ENCODE results near the gene ZNF865. TPM values are rescaled to one million over a fixed set of nuclear protein-coding genes. Genes with fewer than 3 reads are reported as not detected.

The ZNF865 gene
- polyA plus RNA-seq, 1 donor from 2014 or later: 0.36 TPM

DNA sequence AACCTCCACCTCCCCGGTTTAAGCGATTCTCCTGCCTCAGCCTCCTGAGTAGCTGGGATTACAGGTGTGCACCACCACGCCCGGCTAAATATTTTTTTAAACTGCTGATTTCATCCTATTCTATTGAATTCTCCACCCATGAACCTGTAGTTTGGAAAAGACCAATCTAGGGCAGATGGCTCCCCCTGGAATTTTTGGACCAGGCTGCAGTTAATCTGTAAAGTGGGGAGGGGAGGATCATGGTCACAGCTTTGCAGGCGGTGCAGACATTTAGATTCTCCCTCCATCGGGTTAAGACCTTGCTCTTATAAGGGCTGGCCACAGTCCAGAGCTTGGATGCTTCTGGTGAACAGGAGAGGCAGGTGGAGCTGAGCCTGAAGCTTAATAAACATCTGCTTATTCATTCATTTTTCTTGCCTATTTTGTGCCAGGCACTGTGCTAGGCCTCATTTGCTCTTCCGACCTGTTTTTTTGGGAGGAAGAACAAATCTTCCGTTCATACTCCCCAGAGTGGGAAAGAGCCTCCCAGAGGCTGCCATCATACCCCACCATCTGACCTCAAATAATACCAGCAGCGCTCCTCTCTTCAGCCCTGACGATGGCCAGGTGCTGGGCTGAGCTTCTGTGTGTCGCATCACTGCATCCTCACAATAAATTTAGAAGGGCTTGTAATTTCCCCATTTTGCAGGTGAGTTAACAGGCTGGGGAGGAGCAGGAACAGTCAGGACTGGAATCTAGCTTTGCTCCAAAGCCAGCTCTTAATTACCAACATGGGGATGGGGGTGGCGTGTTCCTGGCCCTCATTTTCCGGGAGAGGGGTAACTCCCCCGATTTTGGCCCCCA is 41.7 kb downstream of the ZNF865 start:
- H3K9me3 Mint-ChIP-seq: no peaks in the 10 kb centered on the region
- H3K4me3 Mint-ChIP-seq: peak overlapping the region; percentile 94 to 99 (median 96)
- H3K36me3 Mint-ChIP-seq: peaks cover 4% of the 10 kb centered on the region
- peaks cover 24 to 28% (median 25%) of the 10 kb centered on the region in 3 donors for H3K4me1 Mint-ChIP-seq
- no peaks in the 10 kb centered on the region for H3K27me3 Mint-ChIP-seq
- H3K27ac Mint-ChIP-seq: peak overlapping the region; percentile 89 to 97 (median 96)

DNA sequence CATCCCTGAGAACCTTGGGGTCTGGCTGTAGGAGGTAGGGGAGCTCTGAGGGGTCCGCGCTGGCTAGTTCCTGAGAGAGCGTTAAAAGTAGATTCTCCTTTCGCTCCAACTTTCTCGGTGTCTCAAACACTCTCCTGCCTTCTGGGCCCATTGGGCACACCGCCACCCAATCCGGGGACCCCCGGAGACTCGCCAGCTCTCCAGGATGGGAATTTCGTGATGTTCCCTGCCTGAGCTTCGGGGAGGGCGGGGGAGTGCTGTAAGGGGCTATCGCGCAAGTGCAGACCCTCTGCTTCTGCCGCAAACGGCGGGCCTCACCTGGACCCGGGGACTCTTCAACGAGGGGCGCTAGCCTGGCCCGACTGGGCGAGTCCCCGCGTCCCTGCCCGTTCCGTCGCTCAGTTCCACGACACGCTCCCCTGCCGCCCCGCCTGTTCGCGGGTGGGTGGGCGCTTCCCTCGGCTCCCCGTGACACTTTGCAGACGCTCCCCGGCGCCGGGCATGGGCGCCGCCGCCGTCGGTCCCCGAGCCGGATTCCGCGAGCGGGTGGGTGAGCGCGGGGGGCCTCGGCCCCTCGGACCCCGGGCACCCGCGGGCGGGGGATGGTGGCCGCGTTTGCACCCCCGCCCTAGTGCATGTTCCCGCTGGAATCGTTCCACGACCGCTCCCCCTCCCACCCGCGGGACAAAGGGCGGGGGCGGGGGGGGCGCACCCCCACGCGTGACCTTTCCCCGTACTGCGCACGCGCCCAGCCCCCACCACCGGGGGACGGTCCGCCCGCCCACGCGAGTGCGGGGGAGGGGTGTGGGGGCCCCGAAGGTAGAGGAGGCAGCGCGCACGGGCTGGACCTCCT is 42.5 kb downstream of the ZNF865 start, which contains the start of gene CCDC106:
Gene CCDC106 (plus strand): TSS at position 481 of the 853 bp plus-strand sequence. CDS start 835 bp downstream, outside the sequence.
- no peaks in the 10 kb centered on the region for H3K27me3 Mint-ChIP-seq
- H3K36me3 Mint-ChIP-seq: peaks cover 4% of the 10 kb centered on the region
- peak within 1 kb of the TSS; percentile 89 to 97 (median 96) for H3K27ac Mint-ChIP-seq
- H3K4me3 Mint-ChIP-seq: peak within 1 kb of the TSS; percentile 94 to 99 (median 96)
- H3K9me3 Mint-ChIP-seq: no peaks in the 10 kb centered on the region
- peaks cover 22 to 27% (median 23%) of the 10 kb centered on the region in 3 donors for H3K4me1 Mint-ChIP-seq

DNA sequence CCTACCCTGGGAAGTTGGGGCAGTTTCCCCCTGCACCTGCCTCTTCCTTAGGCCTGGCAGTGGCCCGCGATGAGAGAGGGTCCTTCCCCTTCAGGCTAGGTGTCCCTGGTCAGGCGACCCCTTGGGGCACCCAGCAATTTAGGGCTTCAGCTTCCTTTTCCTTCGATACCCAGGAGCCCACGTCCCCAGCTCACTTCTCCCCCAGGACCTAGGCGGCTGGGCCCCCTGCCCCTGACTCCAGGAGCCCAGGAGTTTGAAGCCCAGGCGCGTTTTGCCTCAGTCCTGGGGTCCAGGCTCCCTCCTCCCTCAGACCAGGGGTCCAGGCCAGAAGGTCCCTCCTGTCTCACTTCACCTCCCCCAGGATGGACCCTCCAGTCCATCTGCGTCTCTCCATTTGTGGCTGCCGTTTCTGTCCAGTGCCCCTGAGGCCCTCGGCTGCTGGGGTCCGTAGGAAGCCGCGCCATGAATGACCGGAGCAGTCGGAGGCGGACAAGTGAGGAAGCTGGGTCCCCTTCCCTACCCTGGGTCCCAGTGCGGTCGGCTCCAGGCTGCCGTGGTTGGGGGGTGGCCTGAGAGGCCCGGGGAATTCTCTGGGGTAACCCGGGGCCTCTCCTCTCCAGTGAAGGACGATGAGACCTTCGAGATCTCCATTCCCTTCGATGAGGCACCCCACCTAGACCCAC is 43.3 kb downstream of the ZNF865 start:
- Mint-ChIP-seq H3K4me3 (peak overlapping the region; percentile 79 to 90 (median 86)), H3K27me3 (no peaks in the 10 kb centered on the region), H3K4me1 (peaks cover 18 to 21% (median 19%) of the 10 kb centered on the region in 3 donors), H3K27ac (peak overlapping the region; percentile 76 to 90 (median 90)), H3K36me3 (peaks cover 4% of the 10 kb centered on the region), H3K9me3 (no peaks in the 10 kb centered on the region)

DNA sequence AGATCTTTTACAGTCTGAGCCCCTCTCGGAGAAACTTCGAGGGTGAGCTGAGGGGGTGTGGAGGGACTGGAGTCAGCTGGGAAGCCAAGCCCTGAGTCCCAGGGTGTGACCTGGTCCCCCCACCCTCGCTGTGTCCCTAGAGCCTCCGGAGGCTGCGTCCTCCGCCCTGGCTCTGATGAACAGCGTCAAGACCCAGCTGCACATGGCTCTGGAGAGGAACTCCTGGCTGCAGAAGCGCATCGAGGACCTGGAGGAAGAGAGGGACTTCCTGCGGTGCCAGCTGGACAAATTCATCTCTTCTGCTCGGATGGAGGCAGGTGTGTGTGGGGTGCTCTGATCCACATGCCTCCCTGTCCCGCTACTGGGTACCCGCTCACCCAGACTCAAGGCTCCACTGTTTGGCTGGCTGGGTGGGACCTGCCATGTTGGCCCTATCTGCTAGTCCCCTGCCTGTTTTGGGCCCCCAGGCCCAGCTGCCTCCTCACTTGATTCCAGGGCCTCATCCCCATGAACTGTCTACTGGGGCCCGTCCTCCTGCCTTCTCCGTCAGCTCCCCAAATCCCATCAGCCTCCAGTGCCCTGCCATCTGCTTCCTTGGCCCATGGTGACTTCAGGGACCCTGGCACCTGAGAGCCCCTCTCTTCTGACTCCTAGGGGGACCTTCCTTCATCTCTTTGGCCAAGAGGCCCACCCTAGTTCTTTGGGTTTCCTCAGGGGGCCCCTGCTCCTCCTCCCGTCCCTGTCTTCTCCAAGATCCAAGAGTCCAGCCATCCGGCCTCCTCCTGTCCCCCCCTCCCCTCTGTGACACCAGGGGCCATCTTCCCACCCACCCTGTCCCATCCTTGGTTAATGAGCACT is 44.0 kb downstream of the ZNF865 start:
- no peaks in the 10 kb centered on the region for H3K27me3 Mint-ChIP-seq
- H3K27ac Mint-ChIP-seq: peak overlapping the region; percentile 76 to 90 (median 86)
- peak overlapping the region; percentile 79 to 90 (median 86) for H3K4me3 Mint-ChIP-seq
- H3K4me1 Mint-ChIP-seq: peaks cover 14 to 27% (median 14%) of the 10 kb centered on the region in 3 donors
- H3K36me3 Mint-ChIP-seq: peaks cover 5% of the 10 kb centered on the region
- no peaks in the 10 kb centered on the region for H3K9me3 Mint-ChIP-seq

DNA sequence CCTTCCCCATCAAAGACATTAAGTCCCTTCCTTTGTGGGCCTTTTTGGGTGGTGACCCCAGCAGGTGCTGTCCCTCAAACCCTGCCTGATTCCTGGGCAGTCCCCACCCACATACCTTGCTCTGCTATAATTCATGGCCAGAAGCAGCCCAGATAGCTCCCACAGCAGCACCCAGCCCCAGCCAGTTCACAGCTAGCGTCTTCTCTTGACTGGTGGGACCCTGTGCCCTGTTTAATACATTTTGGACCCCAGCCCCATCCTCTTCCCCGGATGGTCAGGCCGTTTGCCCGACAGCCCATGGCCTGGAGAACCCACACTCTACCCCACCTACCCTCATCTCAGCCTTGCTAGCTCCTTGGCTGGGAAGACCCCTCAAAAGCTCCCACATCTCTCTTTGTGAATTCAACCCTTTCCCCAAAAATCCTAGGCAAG is 44.7 kb downstream of the ZNF865 start:
- Mint-ChIP-seq H3K9me3 (no peaks in the 10 kb centered on the region), H3K4me1 (peaks cover 11 to 28% (median 12%) of the 10 kb centered on the region in 3 donors), H3K36me3 (peaks cover 6% of the 10 kb centered on the region), H3K27ac (peak overlapping the region; percentile 46 to 90 (median 76)), H3K4me3 (peak overlapping the region in 3 of 4 donors; percentile 37 to 83 (median 79)), H3K27me3 (no peaks in the 10 kb centered on the region)

DNA sequence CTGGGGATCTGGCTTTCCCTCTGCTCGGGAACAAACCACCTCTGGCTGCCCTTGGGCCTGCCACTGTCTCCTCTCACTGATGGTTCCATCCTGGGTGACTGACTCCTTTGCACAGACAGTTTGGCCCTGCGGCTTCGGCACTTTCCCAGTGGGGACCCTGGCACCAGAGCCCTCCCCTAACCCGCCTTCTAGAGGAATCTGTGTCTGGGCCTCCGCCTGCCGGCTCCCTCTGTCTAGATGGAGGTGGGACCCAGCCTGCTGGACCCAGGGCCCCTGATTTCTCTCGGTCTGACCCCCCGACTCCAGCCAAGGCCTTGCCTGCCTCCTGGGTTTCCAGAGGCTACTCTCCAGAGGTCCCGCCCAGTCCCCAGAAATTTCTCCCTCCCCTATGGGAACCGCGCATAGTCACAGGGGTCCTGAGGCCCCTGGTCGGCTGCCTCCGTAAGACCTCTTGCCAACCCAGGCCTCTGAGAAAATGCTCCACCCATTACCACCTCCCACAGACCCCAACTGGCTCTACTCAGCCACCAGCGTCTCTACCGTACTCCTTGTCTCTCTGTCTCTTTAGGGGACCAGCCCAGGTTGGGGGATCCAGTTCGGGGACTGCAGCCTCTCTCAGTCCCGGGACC is 45.3 kb downstream of the ZNF865 start:
- H3K4me1 Mint-ChIP-seq: peaks cover 8 to 28% (median 10%) of the 10 kb centered on the region in 3 donors
- no peaks in the 10 kb centered on the region for H3K9me3 Mint-ChIP-seq
- peaks cover 6% of the 10 kb centered on the region for H3K36me3 Mint-ChIP-seq
- peak overlapping the region in 3 of 4 donors; percentile 79 to 83 (median 83) for H3K4me3 Mint-ChIP-seq
- peak overlapping the region in 2 of 3 donors; percentile 76 to 90 for H3K27ac Mint-ChIP-seq
- no peaks in the 10 kb centered on the region for H3K27me3 Mint-ChIP-seq

DNA sequence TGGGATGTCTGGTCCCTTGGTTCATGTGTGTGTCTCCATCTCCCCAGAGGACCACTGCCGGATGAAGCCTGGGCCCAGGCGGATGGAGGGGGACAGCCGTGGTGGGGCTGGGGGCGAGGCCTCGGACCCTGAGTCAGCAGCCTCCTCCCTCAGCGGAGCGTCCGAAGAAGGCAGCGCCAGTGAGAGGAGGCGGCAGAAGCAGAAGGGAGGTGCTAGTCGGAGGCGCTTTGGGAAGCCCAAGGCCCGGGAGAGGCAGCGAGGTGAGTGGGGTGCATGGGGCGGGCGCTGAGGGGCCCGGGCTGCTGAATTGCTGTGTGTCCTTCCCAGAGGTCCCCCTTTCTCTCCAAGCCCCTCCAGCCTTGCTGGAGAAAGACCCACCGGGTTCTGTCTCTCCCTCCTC is 45.8 kb downstream of the ZNF865 start:
- Mint-ChIP-seq H3K9me3 (no peaks in the 10 kb centered on the region), H3K27me3 (no peaks in the 10 kb centered on the region), H3K4me3 (peak overlapping the region in 2 of 4 donors; percentile 83), H3K27ac (peak overlapping the region in 2 of 3 donors; percentile 76 to 90), H3K4me1 (peaks cover 13 to 32% (median 15%) of the 10 kb centered on the region in 3 donors), H3K36me3 (peaks cover 6% of the 10 kb centered on the region)

DNA sequence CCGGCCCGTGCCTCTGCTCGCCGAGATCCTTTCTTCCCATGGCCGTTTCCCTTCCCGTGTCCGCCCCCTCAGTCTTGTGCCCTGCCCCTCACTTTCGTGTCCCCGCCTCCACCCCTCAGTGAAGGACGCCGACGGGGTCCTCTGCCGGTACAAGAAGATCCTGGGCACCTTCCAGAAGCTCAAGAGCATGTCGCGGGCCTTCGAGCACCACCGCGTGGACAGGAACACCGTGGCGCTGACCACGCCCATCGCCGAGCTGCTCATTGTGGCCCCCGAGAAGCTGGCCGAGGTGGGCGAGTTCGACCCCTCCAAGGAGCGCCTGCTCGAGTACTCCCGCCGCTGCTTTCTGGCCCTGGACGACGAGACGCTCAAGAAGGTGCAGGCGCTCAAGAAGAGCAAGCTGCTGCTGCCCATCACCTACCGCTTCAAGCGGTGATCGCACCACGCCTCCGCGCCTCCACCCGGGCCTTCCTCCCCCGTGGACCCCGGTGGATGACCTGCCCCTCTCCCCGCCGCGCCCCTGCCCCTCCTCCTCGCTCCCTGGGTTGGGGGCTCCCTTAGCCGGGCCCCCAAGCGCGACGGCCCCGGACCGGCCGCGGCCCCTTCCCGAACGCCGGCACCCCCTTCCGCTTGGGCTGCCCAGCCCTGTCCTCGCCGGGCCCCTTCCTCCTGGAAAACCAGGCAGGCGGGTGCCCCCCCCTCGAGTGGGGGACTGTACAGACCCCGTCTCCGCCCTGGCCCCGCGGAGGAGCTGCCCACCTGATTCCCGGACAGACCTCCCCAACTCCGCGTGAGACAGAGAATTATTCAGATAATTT is 47.1 kb downstream of the ZNF865 start:
- Mint-ChIP-seq H3K4me3 (no peak overlapping the region), H3K36me3 (peaks cover 3% of the 10 kb centered on the region), H3K27me3 (no peaks in the 10 kb centered on the region), H3K4me1 (peaks cover 14 to 32% (median 22%) of the 10 kb centered on the region in 3 donors), H3K27ac (peak overlapping the region in 2 of 3 donors; percentile 25 to 63), H3K9me3 (no peaks in the 10 kb centered on the region)

DNA sequence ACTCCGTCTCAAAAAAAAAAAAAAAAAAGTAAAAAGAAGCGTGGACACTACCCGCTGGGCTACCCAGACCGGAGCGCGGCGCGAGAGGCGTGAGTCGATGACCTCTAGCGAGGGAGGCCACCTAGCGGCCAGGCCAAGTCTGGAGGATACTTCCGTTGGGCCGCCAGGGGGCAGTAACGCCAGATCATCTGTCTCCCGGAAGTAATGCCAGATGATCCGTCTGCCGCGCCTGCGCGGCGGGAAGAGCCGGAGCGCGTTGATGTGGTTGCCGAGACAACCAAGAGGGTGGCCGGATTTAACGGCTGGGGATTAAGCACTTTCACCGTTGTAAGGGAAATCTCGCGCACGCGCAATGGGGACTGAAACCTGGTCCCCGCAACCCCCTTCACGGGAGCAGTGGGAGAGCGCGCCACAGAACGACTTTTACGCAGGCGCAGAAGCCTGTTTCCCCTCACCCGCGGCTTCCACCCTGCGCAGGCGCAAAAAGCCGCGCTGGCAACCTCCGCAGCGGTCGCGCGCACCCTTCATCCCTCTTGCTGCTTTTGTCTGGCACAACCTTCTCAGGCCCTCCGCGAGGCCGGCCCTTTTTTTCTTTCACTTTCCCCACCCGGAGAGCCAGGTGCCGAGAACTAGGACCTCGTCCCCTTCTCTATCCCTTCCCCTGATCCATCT is 48.3 kb downstream of the ZNF865 start:
- Mint-ChIP-seq H3K27ac (peak overlapping the region; percentile 93 to 100 (median 99)), H3K27me3 (no peaks in the 10 kb centered on the region), H3K36me3 (peaks cover 3% of the 10 kb centered on the region), H3K9me3 (no peaks in the 10 kb centered on the region), H3K4me3 (peak overlapping the region; percentile 94 to 100 (median 96)), H3K4me1 (peaks cover 21 to 34% (median 32%) of the 10 kb centered on the region in 3 donors)

DNA sequence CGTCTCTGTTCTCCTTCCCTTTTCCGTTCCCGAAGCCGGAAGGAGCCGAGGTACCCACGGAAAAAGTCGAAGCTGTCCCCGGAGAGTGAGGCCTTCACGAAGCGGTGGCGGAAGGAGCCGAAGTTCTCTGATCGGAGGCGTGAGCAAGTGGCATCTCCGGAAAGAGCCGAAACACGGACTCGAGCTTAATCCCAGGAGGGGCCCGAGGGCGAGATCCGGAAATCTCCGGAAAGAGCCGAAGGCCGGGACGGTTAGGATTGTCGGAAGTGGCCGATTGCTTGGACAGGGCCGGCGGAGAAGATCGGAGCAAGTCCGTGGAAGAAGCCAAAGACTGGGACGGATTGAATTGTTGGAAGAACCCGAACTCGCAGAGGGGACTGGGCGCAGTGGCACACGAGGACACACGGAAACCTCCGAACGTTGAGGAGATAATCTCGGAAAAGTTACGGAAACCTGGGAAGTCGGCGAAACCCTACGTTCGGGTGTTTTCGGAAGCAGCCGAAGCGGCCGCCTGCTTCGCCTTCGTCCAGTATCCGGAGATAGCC is 48.9 kb downstream of the ZNF865 start:
- H3K27ac Mint-ChIP-seq: peak overlapping the region; percentile 93 to 100 (median 99)
- H3K4me1 Mint-ChIP-seq: peaks cover 22 to 35% (median 33%) of the 10 kb centered on the region in 3 donors
- no peaks in the 10 kb centered on the region for H3K9me3 Mint-ChIP-seq
- peaks cover 3% of the 10 kb centered on the region for H3K36me3 Mint-ChIP-seq
- no peaks in the 10 kb centered on the region for H3K27me3 Mint-ChIP-seq
- H3K4me3 Mint-ChIP-seq: peak overlapping the region; percentile 94 to 100 (median 96)

DNA sequence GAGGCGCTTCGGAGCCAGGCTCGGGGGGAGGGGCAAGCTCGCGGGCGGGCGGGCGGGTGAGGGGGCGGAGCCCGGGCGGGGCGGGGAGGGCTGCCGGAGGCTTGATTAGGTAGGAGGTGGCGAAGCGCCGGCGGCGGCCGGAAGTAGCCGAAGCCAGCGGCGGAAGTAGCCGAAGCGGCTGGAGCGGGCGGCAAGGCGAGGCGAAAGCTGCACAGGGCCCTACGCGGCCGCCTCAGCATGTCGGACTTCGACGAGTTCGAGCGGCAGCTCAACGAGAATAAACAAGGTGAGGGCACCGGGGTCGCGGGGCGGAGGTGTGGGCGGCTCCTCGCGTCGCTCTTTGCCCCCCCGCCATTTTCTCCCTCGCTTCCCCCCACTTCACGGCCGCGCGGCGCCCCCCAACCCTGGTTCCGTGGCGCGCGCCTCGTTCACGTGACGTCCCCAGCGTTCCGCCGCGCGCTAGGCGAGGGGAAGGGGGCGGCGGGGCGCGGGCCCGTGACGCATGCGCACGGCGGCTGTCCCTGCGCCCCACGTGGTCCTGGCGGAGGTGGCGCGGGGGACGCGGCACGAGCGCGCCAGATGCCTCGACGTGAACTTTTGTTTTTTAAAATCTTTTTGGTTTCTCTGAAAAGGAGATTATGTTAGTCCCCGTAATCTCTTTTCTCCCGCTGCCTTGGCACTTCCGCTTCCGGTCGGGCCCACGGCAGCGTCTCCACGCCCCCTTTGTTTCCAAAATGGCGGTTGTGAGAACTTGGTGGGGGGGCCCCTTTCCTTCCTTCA is 49.6 kb downstream of the ZNF865 start, which contains the start of gene U2AF2:
Gene U2AF2 (plus strand): TSS at position 168 of the 780 bp plus-strand sequence. CDS start 70 bp downstream, at position 238.
- Mint-ChIP-seq H3K9me3 (no peaks in the 10 kb centered on the region), H3K27me3 (no peaks in the 10 kb centered on the region), H3K4me3 (peak within 1 kb of the TSS; percentile 94 to 100 (median 96)), H3K36me3 (peaks cover 3% of the 10 kb centered on the region), H3K27ac (peak within 1 kb of the TSS; percentile 93 to 100 (median 99)), H3K4me1 (peaks cover 27 to 39% (median 32%) of the 10 kb centered on the region in 3 donors)

All from IgD-negative memory B cell (primary cell).